Activated naive CD8-positive, alpha-beta T cell treated with anti-CD3 and anti-CD28 coated beads, Interleukin-2, amount 10 ng/mL, durations not matched to agents 7 days and 5 days (primary cell): ENCODE results near the gene HJV. TPM values are rescaled to one million over a fixed set of nuclear protein-coding genes. Genes with fewer than 3 reads are reported as not detected.

Experiments
- ATAC-seq: fragments of 150-1000 bp; cut with Tn5 transposase; one replicate; pipeline ENCODE4 v1.10.0; 2021; ENCODE audit warnings: low read depth, moderate library complexity
- POLR2A ChIA-PET: fragments of 350-600 bp; sonication (Branson Sonifier 250); formaldehyde crosslinking; loops from one replicate; lab custom pipeline; 2021; ENCODE audit warnings: antibody characterized with exemption; lab: Charles Lee
- DNase-seq: peaks from one replicate; pipeline ENCODE4 v3.0.0; 2021
- H3K27ac Mint-ChIP-seq: one replicate; pipeline ENCODE4 v1.8.0; 2022; ENCODE audit warnings: mild to moderate bottlenecking, mixed read lengths
- H3K27me3 Mint-ChIP-seq: one replicate; pipeline ENCODE4 v1.8.0; 2022; ENCODE audit warnings: mild to moderate bottlenecking, moderate library complexity, mixed read lengths
- H3K36me3 Mint-ChIP-seq: one replicate; pipeline ENCODE4 v1.8.0; 2021; ENCODE audit warnings: mild to moderate bottlenecking, mixed read lengths
- H3K4me1 Mint-ChIP-seq: one replicate; pipeline ENCODE4 v1.8.0; 2021; ENCODE audit warnings: mixed read lengths
- H3K4me3 Mint-ChIP-seq: one replicate; pipeline ENCODE4 v1.8.0; 2022; ENCODE audit warnings: mild to moderate bottlenecking, moderate library complexity, mixed read lengths
- H3K9me3 Mint-ChIP-seq: one replicate; pipeline ENCODE4 v1.8.0; 2021; ENCODE audit warnings: mixed read lengths
- total RNA-seq, 2 experiments: library from RNA; stranded (reverse); gene quantifications; one replicate each; pipeline ENCODE4 v1.2.3, GENCODE V29; 2021

HJV gene
- total RNA-seq, 2 experiments from 2014 or later, result not detected

DNA sequence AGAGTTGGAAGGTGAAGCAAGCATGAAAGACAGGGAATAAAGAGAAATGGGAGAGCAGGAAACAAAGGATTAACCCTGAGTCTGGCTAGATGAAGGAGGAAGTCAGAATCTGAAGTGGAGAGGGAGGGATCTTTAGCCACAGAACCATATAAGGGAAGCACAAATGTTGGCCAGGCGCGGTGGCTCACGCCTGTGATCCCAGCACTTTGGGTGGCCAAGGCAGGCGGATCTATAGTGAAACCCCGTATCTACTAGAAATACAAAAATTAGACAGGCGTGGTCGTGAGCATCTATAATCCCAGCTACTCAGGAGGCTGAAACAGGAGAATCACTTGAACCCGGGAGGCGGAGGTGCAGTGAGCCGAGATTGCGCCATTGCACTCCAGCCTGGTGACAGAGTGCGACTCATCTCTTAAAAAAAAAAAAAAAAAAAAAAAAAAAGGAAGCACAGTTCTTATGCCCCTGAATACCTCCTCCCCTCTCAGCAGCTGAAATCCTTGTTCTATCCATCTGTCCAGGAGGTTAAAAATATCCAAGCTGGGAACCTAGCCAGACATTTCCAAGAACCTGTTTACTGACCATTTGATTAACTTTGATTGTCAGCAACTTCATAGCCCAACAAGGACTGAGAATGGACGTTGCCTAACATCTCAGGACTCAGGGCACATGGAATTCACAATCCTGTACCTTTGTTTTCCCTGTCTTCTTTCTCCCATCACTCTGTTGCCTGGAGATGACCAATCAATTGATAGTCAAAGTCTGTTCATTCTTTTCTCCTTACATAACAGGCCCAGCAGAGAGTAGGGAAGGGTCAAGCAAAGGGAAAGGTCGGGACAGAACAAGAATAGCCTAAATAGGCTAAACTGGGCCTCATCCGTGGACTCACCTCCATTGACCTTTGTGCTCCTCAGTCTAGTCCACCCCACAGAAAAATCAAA lies 35.8 kb downstream of the HJV start:
- POLR2A ChIA-PET, result interaction anchor here (0.5 to 11.2 kb wide), 4 partner anchors 7 to 25 kb away, joined by 3 to 407 read pairs (median 6); partner anchors contain the start of gene TXNIP
- DNase-seq (no peak), ATAC-seq (no peak)
- Mint-ChIP-seq H3K4me1 (peaks cover 62% of the 10 kb centered on the region), H3K9me3 (no peaks in the 10 kb centered on the region), H3K36me3 (no peaks in the 10 kb centered on the region), H3K27me3 (no peaks in the 10 kb centered on the region), H3K4me3 (peak overlapping the region; percentile 58), H3K27ac (peak overlapping the region; percentile 81)

DNA sequence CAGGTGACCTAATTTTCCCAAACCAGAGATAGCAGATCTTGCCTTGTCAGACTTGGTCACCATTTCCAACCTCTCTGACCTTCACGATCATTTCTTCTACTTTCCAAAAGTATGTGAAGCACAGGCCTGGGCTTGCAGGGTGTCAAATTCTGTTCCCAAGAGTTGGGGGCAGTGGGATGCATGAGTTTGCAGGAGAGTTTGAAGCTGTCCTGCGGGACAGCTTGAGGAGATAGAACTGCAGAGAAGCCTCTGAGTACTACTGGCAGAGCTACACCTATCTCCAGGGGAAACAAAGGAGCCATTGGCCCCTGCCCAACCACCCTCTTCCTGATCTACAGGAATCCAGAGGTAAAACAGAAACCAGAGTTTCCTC lies 36.4 kb downstream of the HJV start:
- POLR2A ChIA-PET, result interaction anchor here (0.5 to 11.2 kb wide), 3 partner anchors 8 to 23 kb away, joined by 3 to 407 read pairs (median 8); partner anchors contain the start of gene TXNIP
- Mint-ChIP-seq H3K36me3 (no peaks in the 10 kb centered on the region), H3K27ac (peak overlapping the region; percentile 81), H3K9me3 (no peaks in the 10 kb centered on the region), H3K4me1 (peaks cover 56% of the 10 kb centered on the region), H3K4me3 (peak overlapping the region; percentile 58), H3K27me3 (no peaks in the 10 kb centered on the region)
- ATAC-seq, result no peak
- DNase-seq, result no peak

DNA sequence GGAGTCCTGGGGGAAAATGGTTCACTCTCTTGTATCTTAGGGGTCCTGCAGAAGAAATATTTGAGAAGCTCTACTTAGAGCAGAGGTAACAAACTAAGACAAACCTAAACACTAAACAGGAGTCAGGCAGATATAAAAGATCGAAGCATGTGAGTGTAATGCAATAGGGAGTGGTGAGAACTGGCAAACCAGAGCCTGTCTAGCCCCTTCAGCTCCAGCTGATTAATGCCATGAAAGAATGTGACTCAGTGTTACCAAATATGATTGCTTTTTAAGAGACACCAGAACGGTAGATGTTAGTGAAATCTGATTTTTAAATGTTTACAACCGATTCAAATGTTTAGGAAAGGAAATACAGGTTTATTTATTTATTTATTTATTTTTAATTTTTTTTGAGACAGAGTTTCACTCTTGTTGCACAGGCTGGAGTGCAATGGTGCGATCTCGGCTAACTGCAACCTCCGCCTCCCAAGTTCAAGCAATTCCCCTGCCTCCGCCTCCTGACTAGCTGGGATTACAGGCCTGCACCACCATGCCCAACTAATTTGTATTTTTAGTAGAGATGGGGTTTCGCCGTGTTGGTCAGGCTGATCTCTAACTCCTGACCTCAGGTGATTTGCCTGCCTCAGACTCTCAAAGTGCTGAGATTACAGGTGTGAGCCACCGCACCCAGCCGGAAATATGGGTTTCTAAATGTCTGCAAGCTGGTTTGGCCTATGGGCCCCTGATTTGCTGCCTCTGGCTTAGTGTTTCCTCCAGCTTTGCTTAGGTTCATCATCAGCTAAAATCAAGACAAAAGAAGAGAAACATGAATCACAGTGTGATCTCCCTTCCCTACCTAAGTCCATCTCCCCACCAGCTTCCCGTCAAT lies 37.3 kb downstream of the HJV start:
- ATAC-seq, result no peak
- Mint-ChIP-seq H3K4me3 (peak overlapping the region; percentile 58), H3K36me3 (no peaks in the 10 kb centered on the region), H3K9me3 (no peaks in the 10 kb centered on the region), H3K27ac (peak overlapping the region; percentile 75), H3K4me1 (peaks cover 53% of the 10 kb centered on the region), H3K27me3 (no peaks in the 10 kb centered on the region)
- POLR2A ChIA-PET, result interaction anchor here (11.2 kb wide), 1 partner anchor 9 kb away, joined by 407 read pairs; the partner anchor contains the start of gene TXNIP
- no peak for DNase-seq

DNA sequence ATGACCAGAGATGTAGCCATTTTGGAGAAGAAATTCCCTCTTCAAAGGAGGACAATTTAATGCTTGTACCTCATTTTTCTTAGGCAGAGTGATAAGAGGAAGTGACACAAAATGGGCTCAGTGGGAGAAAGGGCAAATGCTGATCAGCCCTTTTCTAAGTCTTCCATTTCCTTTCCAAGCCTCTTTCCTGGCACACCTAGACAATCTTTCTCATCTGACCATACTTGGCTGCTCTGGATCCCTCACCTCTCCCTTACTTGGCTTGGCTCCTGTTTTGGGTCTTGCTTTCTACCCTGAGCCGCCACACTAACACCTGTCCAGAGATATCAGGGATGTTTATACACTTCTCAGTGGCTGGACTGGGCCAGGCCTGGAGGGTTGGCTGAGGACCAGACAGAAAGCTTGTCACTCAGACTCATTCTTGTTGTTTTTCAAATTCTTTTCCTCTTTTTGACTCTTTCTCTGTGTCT lies 38.3 kb downstream of the HJV start:
- H3K36me3 Mint-ChIP-seq, result no peaks in the 10 kb centered on the region
- DNase-seq (peak; percentile 21), ATAC-seq (no peak)
- H3K4me1 Mint-ChIP-seq, result peaks cover 46% of the 10 kb centered on the region
- POLR2A ChIA-PET, result interaction anchor here (11.2 kb wide), 1 partner anchor 10 kb away, joined by 407 read pairs; the partner anchor contains the start of gene TXNIP
- no peak overlapping the region for H3K4me3 Mint-ChIP-seq
- no peaks in the 10 kb centered on the region for H3K27me3 Mint-ChIP-seq
- no peaks in the 10 kb centered on the region for H3K9me3 Mint-ChIP-seq
- H3K27ac Mint-ChIP-seq, result peak overlapping the region; percentile 3

DNA sequence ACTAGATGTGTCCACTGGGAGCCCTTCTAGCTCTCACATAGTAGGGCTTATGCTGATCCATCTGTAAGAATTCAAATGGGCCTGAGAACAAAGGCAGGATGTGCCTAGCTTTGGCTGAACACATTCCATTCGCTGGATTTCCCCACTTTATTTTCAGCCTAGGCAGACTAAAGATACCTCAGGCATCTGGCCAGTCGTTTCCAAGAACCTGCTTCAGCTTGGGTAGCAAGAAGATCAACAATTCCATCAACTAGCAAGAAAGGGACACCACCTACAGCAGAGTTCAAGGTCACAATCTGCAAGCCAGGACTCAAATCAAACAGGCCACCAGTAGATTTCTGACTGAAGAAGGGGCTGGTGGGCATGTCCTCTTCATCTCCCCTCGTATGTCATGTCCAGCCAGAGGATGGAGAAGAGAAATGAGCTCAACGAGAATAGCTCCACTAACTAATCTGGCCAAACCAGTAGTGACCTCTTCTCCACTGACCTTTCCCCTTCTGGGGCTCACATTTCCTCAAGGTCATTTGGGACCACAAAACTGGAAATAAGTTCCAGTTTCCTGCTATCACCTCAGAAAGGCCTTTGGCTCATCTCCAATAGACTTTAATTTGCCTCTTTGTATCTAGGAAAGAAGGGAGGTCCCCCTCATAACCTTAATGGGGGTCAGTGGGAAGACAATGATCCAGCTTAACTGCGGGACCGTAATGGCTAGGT lies 39.4 kb downstream of the HJV start:
- POLR2A ChIA-PET, result interaction anchor here (1.4 to 11.2 kb wide), 4 partner anchors 11 to 63 kb away, joined by 4 to 407 read pairs (median 8); partner anchors contain the start of genes PEX11B and TXNIP
- Mint-ChIP-seq H3K9me3 (no peaks in the 10 kb centered on the region), H3K36me3 (no peaks in the 10 kb centered on the region), H3K27ac (no peak overlapping the region), H3K27me3 (no peaks in the 10 kb centered on the region), H3K4me3 (no peak overlapping the region), H3K4me1 (peaks cover 39% of the 10 kb centered on the region)
- DNase-seq, result peak; percentile 3
- no peak for ATAC-seq

DNA sequence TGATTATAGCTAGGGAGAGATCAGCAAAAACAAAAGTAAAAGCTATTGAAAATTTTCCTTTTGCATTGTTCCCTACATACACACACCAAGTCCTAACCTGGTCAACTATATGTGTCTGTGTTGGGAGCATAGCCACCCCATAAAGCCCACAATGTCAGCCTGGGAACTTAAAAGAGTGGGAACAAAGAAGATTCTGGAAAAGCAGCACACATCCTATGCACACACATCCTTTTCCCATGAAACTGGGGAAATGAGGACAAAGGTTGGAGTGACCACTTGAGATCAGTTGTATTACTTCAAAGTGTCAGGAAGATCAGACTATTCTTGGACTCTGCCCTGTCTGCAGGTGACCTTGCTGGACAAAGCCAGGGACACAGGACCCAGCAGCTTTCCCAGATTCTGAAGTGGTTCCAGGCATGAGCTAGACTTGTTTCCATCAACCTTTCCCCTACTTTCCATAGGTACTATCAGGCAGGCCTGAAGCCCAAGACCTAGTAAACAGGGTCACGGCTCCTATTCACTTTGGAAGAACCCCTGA lies 41.0 kb downstream of the HJV start:
- no peaks in the 10 kb centered on the region for H3K9me3 Mint-ChIP-seq
- DNase-seq (peak; percentile 29), ATAC-seq (no peak)
- peaks cover 32% of the 10 kb centered on the region for H3K4me1 Mint-ChIP-seq
- H3K27me3 Mint-ChIP-seq, result no peaks in the 10 kb centered on the region
- H3K36me3 Mint-ChIP-seq, result no peaks in the 10 kb centered on the region
- no peak overlapping the region for H3K27ac Mint-ChIP-seq
- POLR2A ChIA-PET, result interaction anchor here (1.0 to 11.2 kb wide), 9 partner anchors 13 to 136 kb away, joined by 3 to 407 read pairs (median 11); partner anchors contain the start of genes ANKRD34A, LIX1L, PEX11B and PIAS3
- no peak overlapping the region for H3K4me3 Mint-ChIP-seq

DNA sequence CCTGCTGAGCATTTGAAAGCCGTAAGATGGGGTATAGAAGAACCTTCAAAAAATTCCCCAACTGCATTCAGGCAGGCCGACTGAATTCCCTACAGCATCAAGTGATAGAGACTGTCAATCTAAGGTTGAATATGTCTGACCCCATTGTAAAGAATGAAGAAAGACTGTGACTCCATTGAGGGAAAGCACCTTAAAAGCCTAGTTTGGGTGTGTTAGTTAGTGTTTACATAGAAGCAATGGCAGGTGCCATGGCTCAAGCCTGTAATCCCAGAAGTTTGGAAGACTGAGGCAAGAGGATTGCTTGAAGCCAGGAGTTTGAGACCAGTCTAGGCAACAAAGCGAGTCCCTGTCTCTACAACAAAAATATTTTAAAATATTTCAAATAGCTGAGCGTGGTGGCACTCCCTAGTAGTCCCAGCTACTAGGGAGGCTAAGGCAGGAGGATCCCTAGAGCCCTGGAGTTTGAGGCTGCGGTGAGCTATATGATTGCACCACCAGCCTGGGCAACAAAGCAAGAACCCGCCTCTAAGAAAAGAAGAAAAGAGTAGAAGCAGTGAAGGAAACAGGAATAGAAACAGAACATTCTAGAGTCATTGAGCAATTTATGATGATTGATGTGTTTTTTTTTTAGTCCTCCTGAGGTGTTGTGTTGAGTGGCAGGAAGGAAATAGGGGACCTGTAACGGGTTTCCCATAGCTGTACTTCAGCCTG lies 41.6 kb downstream of the HJV start:
- Mint-ChIP-seq H3K9me3 (no peaks in the 10 kb centered on the region), H3K27me3 (no peaks in the 10 kb centered on the region), H3K36me3 (no peaks in the 10 kb centered on the region), H3K4me1 (peaks cover 29% of the 10 kb centered on the region), H3K4me3 (no peak overlapping the region), H3K27ac (no peak overlapping the region)
- POLR2A ChIA-PET, result interaction anchor here (0.7 to 11.2 kb wide), 17 partner anchors 10 to 136 kb away, joined by 3 to 407 read pairs (median 5); partner anchors contain the start of genes ANKRD34A, LIX1L, NUDT17 and PEX11B
- peak; percentile 14 for ATAC-seq
- DNase-seq, result no peak

DNA sequence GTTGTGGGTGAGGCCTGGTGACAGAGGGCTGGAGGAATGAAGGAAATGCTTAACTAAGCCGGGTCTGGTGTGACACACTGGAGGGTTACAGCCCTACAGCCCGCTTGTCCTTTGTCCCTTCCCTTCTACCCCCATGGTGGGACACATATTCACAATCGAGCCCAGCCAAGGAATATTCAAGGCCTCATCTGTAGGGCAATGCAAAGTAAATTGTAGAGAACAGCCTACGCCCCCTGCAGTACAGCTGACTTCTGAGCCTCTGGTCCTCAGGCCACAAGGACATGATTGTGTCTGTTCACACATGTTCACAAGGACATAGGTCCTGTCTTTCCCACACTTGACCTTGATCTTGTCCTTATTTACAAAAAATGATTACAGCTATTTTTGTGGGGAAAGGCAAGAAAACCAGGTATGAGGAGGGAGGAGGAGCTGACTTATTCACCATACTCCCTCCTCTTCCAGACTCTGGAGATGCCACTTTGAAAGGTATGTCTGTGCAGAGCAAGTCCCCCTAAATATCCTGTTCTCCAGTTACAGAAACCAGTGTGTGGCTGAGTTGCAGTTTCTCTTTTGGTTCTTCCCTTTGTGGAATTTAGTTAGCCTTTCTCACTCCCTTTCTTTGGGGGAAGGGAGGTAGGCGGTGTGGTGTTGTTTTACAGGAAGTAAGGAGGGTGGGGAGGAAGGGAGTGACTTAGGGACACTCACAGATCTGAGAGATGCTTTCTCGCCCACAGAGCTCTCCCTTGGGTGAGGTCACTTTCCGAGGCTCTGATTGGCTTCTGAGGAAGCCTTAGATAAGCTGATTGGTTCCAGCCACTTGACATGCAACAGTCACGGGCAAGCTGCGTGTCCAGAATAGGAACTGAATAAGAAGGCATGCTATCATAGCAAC lies 42.4 kb downstream of the HJV start:
- POLR2A ChIA-PET, result interaction anchor here (0.7 to 11.2 kb wide), 18 partner anchors 9 to 135 kb away, joined by 3 to 407 read pairs (median 4); partner anchors contain the start of genes ANKRD34A, LIX1L, NUDT17 and PEX11B
- Mint-ChIP-seq H3K27me3 (no peaks in the 10 kb centered on the region), H3K36me3 (no peaks in the 10 kb centered on the region), H3K4me1 (peaks cover 27% of the 10 kb centered on the region), H3K4me3 (no peak overlapping the region), H3K9me3 (no peaks in the 10 kb centered on the region), H3K27ac (no peak overlapping the region)
- ATAC-seq, result peak; percentile 89
- peak; percentile 72 for DNase-seq

DNA sequence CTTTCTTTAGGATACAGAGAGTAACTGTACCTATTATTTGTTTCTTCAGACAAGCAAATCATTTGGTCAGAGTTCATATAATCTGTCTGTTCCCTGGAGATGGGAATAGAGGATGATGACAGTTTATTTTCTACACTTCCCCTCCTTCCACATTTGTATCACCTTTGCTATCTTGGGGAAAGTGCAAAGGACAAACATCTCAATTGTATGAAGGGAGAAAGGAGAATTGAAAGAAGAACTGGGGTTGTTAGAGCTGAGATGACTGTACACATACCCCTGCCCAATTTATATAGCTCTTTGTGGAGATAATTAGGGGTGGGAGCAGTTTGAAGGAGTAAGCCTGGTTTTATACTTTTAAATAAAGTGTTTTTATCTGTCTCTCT lies 43.1 kb downstream of the HJV start:
- no peak for ATAC-seq
- Mint-ChIP-seq H3K27me3 (no peaks in the 10 kb centered on the region), H3K4me3 (no peak overlapping the region), H3K4me1 (peaks cover 25% of the 10 kb centered on the region), H3K27ac (no peak overlapping the region), H3K36me3 (no peaks in the 10 kb centered on the region), H3K9me3 (no peaks in the 10 kb centered on the region)
- POLR2A ChIA-PET, result interaction anchor here (0.6 to 11.2 kb wide), 14 partner anchors 10 to 133 kb away, joined by 3 to 407 read pairs (median 6); partner anchors contain the start of genes ANKRD34A, LIX1L, NUDT17 and PEX11B
- DNase-seq, result no peak

DNA sequence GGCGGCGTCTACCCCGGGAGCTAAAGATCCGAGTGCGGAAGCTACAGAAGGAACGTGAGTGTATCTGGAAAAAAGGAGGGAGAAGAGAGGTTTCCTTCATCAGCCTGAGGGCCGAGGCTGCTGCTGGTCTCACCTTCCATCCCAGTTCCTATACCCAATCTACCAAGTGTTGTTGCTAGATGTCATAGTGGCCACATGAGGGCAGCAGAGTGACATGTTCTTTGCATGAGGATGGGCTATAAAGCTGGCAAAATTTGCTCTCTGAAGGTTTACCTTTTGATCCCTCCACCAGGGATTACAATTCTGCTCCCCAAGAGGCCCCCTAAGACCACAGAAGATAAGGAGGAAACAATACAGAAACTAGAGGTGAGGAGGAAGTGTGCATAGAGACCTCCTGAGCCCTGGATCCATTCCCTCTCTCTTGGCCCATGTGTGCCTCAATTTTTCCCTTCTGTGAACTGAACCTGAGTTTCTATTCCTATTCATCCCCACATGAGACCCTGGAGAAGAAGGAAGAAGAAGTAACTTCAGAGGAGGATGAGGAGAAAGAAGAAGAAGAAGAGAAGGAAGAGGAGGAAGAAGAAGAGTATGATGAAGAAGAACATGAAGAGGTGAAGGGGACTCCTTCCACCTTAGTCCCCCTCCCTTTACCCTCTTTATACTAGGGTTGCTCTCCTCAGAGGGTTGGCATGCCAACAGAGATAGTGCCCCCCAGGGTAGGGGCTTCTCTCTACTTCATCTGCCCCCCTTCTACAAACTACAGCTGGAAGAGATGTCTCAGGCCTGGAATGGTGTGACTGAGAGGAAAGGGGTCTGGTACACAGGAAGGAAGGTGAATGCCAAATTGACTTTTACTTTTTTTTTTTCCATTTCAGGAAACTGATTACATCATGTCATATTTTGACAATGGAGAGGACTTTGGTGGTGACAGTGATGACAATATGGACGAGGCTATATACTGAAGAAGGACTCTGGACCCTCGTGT lies 43.8 kb downstream of the HJV start:
- peak; percentile 11 for ATAC-seq
- DNase-seq, result peak; percentile 53
- peaks cover 19% of the 10 kb centered on the region for H3K4me1 Mint-ChIP-seq
- H3K9me3 Mint-ChIP-seq, result no peaks in the 10 kb centered on the region
- no peaks in the 10 kb centered on the region for H3K36me3 Mint-ChIP-seq
- no peak overlapping the region for H3K4me3 Mint-ChIP-seq
- H3K27me3 Mint-ChIP-seq, result no peaks in the 10 kb centered on the region
- no peak overlapping the region for H3K27ac Mint-ChIP-seq
- POLR2A ChIA-PET, result interaction anchor here (0.6 to 11.2 kb wide), 14 partner anchors 10 to 119 kb away, joined by 3 to 407 read pairs (median 4); partner anchors contain the start of genes ANKRD34A, PEX11B, PIAS3 and POLR3GL
